Measurements from ENCODE around the gene TCL1A. TPM values are rescaled to one million over a fixed set of nuclear protein-coding genes. Genes with fewer than 3 reads are reported as not detected.
"Not testable (repeated sequence)": the region's sequence is repeated elsewhere in the genome, so short reads cannot be mapped to it uniquely, and the experiment has no call there.

The TCL1A gene
- total RNA-seq, 4 donors from 2014 or later: 0.99 TPM; not detected in 3

- Histone ChIP-seq H3K4me3 (no peak overlapping the region), H3K9me3 (no peaks in the 10 kb centered on the region), H3K36me3 (no peaks in the 10 kb centered on the region), H3K4me1 (no peaks in the 10 kb centered on the region), H3K27ac (replicated peaks in 1 of 4) (no peak overlapping the region), H3K27me3 (peaks cover 0 to 18% (median 0%) of the 10 kb centered on the region in 4 donors)
- peak; percentile 45 for DNase-seq (ENCODE audit: extremely low spot score)
- 64% methylated on average over 1 of the region's 1 CpG for WGBS
- TF ChIP-seq, protein P1, sequence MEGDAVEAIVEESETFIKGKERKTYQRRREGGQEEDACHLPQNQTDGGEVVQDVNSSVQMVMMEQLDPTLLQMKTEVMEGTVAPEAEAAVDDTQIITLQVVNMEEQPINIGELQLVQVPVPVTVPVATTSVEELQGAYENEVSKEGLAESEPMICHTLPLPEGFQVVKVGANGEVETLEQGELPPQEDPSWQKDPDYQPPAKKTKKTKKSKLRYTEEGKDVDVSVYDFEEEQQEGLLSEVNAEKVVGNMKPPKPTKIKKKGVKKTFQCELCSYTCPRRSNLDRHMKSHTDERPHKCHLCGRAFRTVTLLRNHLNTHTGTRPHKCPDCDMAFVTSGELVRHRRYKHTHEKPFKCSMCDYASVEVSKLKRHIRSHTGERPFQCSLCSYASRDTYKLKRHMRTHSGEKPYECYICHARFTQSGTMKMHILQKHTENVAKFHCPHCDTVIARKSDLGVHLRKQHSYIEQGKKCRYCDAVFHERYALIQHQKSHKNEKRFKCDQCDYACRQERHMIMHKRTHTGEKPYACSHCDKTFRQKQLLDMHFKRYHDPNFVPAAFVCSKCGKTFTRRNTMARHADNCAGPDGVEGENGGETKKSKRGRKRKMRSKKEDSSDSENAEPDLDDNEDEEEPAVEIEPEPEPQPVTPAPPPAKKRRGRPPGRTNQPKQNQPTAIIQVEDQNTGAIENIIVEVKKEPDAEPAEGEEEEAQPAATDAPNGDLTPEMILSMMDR (IDR thresholded peaks at IDR 0.05): no peak
- TF ChIP-seq POLR2A (IDR thresholded peaks at IDR 0.05; ENCODE audit: low read depth): no peak
- no peak for TF ChIP-seq POLR2AphosphoS5 (IDR thresholded peaks at IDR 0.05)
- TF ChIP-seq EP300 (IDR thresholded peaks at IDR 0.05): no peak
- intact Hi-C loops (cut with DNase I): no loop called here
Measured at GRCh38 chr14:95739356-95739755, 25.4 kb upstream of the TCL1A start.

GRCh38 chr14:95733212-95733611, 19.3 kb upstream of the TCL1A start:
- peaks cover 0 to 33% (median 0%) of the 10 kb centered on the region in 4 donors for H3K27me3 ChIP-seq
- H3K36me3 ChIP-seq: no peaks in the 10 kb centered on the region
- no peaks in the 10 kb centered on the region for H3K4me1 ChIP-seq
- H3K4me3 ChIP-seq: no peak overlapping the region
- 76% methylated on average over 1 of the region's 1 CpG for WGBS
- intact Hi-C loops (cut with DNase I): no loop called here
- TF ChIP-seq POLR2A (IDR thresholded peaks at IDR 0.05; ENCODE audit: low read depth): no peak
- TF ChIP-seq EP300 (IDR thresholded peaks at IDR 0.05): no peak
- no peak for TF ChIP-seq POLR2AphosphoS5 (IDR thresholded peaks at IDR 0.05)
- TF ChIP-seq, protein P1 (IDR thresholded peaks at IDR 0.05): no peak
- DNase-seq (ENCODE audit: extremely low spot score): peak; percentile 12
- H3K27ac ChIP-seq (replicated peaks in 1 of 4): no peak overlapping the region
- no peaks in the 10 kb centered on the region for H3K9me3 ChIP-seq

DNA sequence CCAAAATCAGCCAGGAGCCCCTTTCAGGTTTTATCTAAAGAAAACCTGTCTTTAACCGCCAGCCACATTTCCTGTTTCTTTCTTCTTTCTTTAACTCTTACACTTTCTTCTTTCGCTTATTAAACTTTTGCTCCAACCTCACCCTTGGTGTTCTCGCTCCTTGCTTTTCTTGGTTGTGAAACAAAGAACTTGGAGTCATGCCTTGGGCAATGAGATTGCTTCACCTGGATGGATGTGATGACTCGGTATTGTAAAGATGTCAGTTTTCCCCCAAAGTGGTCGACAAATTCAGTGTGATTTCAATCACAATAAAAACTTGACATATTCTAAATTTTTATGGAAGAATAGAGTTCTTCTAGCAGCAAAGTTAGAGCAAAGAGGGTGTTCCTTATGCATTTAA, 16.2 kb upstream of the TCL1A start:
- DNase-seq (ENCODE audit: extremely low spot score): no peak
- WGBS: 81% methylated on average over 5 of the region's 5 CpGs
- Histone ChIP-seq H3K4me3 (no peak overlapping the region), H3K27me3 (peaks cover 0 to 38% (median 0%) of the 10 kb centered on the region in 4 donors), H3K4me1 (no peaks in the 10 kb centered on the region), H3K27ac (replicated peaks in 1 of 4) (no peak overlapping the region), H3K9me3 (no peaks in the 10 kb centered on the region), H3K36me3 (no peaks in the 10 kb centered on the region)
- intact Hi-C loops (cut with DNase I): no loop called here
- no peak for TF ChIP-seq EP300 (IDR thresholded peaks at IDR 0.05)
- TF ChIP-seq POLR2A (IDR thresholded peaks at IDR 0.05; ENCODE audit: low read depth): no peak
- TF ChIP-seq POLR2AphosphoS5 (IDR thresholded peaks at IDR 0.05): no peak
- TF ChIP-seq, protein P1 (IDR thresholded peaks at IDR 0.05): no peak

DNA sequence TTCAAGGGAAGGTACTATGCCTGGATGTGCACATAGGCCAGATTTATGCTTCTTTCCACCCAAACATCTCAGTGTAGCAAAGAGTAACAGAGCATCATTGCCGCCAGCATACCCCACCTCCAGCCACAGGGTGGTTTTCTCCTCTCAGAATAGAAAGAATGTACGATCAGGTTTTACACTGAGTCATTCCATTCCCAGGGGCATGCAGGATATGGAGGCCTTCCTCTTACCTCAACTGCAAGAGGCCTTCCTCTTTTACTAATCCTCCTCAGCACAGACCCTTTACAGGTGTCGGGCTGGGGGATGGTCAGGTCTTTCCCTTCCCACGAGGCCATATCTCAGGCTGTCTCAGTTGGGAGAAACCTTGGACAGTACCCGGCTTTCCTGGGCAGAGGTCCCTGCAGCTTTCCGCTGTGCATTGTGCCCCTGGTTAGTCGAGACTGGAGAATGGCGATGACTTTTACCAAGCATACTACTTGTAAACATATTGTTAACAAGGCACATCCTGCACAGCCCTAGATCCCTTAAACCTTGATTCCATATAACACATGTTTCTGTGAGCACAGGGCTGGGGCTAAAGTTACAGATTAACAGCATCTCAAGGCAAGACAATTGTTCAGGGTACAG, 15.6 kb upstream of the TCL1A start:
- H3K27ac ChIP-seq (replicated peaks in 1 of 4); H3K4me3 ChIP-seq; H3K36me3 ChIP-seq; intact Hi-C loops (cut with DNase I); H3K4me1 ChIP-seq; H3K9me3 ChIP-seq: not testable (repeated sequence)
- H3K27me3 ChIP-seq: peaks cover 0 to 35% (median 0%) of the 10 kb centered on the region in 4 donors
- peak; percentile 53 for DNase-seq (ENCODE audit: extremely low spot score)
- 81% methylated on average over 5 of the region's 8 CpGs for WGBS

- peak; percentile 45 for DNase-seq (ENCODE audit: extremely low spot score)
- Histone ChIP-seq H3K9me3 (peaks cover 0 to 23% (median 14%) of the 10 kb centered on the region in 4 donors), H3K4me1 (no peaks in the 10 kb centered on the region), H3K36me3 (no peaks in the 10 kb centered on the region), H3K27me3 (peaks cover 0 to 27% (median 0%) of the 10 kb centered on the region in 4 donors), H3K4me3 (no peak overlapping the region), H3K27ac (replicated peaks in 1 of 4) (no peak overlapping the region)
- 79% methylated on average over 6 of the region's 6 CpGs for WGBS
- intact Hi-C loops (cut with DNase I): no loop called here
- TF ChIP-seq POLR2A (IDR thresholded peaks at IDR 0.05; ENCODE audit: low read depth) (no peak), EP300 (IDR thresholded peaks at IDR 0.05) (no peak), POLR2AphosphoS5 (IDR thresholded peaks at IDR 0.05) (no peak)
- TF ChIP-seq, protein P1 (IDR thresholded peaks at IDR 0.05): no peak
Measured at GRCh38 chr14:95727056-95727700, 13.3 kb upstream of the TCL1A start.

All from esophagus muscularis mucosa (tissue), 4 donors.